NCI-H2107 treated with DMSO at 0.1 percent for 48 hours (cell line): Measurements from ENCODE around the gene ATP5MC2.

Experiments
- DNase-seq: peaks from one replicate; lab custom pipeline; 2025; ENCODE audit not compliant: unreplicated experiment; lab: John Stamatoyannopoulos, UW

ATP5MC2 gene

DNA sequence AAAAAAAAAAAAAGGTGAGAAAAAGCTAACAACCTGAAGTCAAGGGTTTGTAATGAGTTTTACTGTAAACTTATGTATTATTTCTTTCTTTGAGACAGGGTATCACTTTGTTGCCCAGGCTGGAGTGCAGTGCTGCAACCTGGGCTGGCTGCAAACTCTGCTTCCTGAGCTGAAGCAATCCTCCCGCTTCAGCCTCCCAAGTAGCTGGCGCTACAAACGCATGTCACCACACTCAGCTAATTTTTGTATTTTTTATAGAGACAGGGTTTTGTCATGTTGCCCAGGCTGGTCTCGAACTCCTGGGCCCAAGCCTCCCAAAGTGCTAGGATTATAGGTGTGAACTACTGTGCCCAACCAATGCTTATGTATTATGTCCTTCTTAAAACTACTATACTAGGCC is 58.9 kb downstream of the ATP5MC2 start:
- DNase-seq, result no peak
